SU-DHL-6 (cell line): ENCODE measurements around the gene GMPS.

ENCODE experiments used
- H2AFZ ChIP-seq: fragments of 200-600 bp; sonication (generic); 2 replicates; pipeline ENCODE4 v1.6.1; 2014; ENCODE audit warnings: low read depth, mild to moderate bottlenecking, moderate library complexity, mixed read lengths, antibody characterized with exemption, low read length; ENCODE audit not compliant: severe bottlenecking
- H3F3A ChIP-seq: fragments of 200-600 bp; shearing (Covaris generic); 2 replicates; pipeline ENCODE4 v1.6.0; 2016; ENCODE audit warnings: antibody characterized with exemption, mild to moderate bottlenecking; ENCODE audit not compliant: insufficient read depth
- H3K27ac ChIP-seq: fragments of 200-600 bp; sonication (generic); 2 replicates; pipeline ENCODE4 v1.5.1; 2016; ENCODE audit warnings: low read depth, mild to moderate bottlenecking, low read length, moderate library complexity, mixed read lengths
- H3K27me3 ChIP-seq: fragments of 200-600 bp; sonication (generic), shearing (Covaris generic); 2 replicates; pipeline ENCODE4 v1.6.0; 2014; ENCODE audit warnings: mild to moderate bottlenecking, low read length
- H3K36me3 ChIP-seq: fragments of 200-600 bp; sonication (generic); 2 replicates; pipeline ENCODE4 v1.6.1; 2014; ENCODE audit warnings: mild to moderate bottlenecking, low read length, mixed read lengths
- H3K4me2 ChIP-seq: fragments of 300-600, 200-600 bp; shearing (Covaris generic), sonication (generic); 2 replicates; pipeline ENCODE4 v1.6.0; 2014; ENCODE audit warnings: low read length, low read depth, mild to moderate bottlenecking; ENCODE audit not compliant: poor library complexity, severe bottlenecking
- H3K4me3 ChIP-seq: fragments of 200-600 bp; sonication (generic); 2 replicates; pipeline ENCODE4 v1.5.1; 2014; ENCODE audit warnings: antibody characterized with exemption, low read length, mild to moderate bottlenecking, mixed read lengths; ENCODE audit not compliant: insufficient read depth, poor library complexity, severe bottlenecking
- H3K79me2 ChIP-seq: fragments of 200-600 bp; sonication (generic); 2 replicates; pipeline ENCODE4 v1.6.1; 2014; ENCODE audit warnings: mild to moderate bottlenecking, low read length, moderate library complexity; ENCODE audit not compliant: insufficient read depth
- H3K9ac ChIP-seq: fragments of 200-600 bp; sonication (generic); 2 replicates; pipeline ENCODE4 v1.7.0; 2014; ENCODE audit warnings: mild to moderate bottlenecking, low read length
- H3K9me2 ChIP-seq: fragments of 200-600 bp; sonication (generic); replicated peaks from 2 replicates; pipeline ENCODE4 v1.6.1; 2014; ENCODE audit warnings: low read length; ENCODE audit not compliant: insufficient read depth
- H3K9me3 ChIP-seq: fragments of 200-600 bp; sonication (generic); 2 replicates; pipeline ENCODE4 v1.6.1; 2014; ENCODE audit warnings: low read length, mixed read lengths; ENCODE audit not compliant: insufficient read depth
- H4K20me1 ChIP-seq: fragments of 200-600 bp; sonication (generic); 2 replicates; pipeline ENCODE4 v1.6.1; 2014; ENCODE audit warnings: low read depth, mild to moderate bottlenecking, antibody characterized with exemption, low read length, moderate library complexity, mixed read lengths
- CTCF ChIP-seq: fragments of 200-600 bp; sonication (generic); IDR thresholded peaks from one replicate; pipeline ENCODE4 v1.5.1; 2017; ENCODE audit warnings: antibody characterized with exemption, mild to moderate bottlenecking, low read length, moderate library complexity; ENCODE audit not compliant: insufficient read depth, poor library complexity, severe bottlenecking
- EZH2phosphoT487 ChIP-seq: fragments of 200-600 bp; sonication (generic), shearing (Covaris generic); conservative IDR thresholded peaks from 2 replicates; pipeline ENCODE4 v1.6.1; 2018; ENCODE audit warnings: mild to moderate bottlenecking, antibody characterized with exemption, low read length, moderate library complexity, mixed read lengths

GMPS gene

DNA sequence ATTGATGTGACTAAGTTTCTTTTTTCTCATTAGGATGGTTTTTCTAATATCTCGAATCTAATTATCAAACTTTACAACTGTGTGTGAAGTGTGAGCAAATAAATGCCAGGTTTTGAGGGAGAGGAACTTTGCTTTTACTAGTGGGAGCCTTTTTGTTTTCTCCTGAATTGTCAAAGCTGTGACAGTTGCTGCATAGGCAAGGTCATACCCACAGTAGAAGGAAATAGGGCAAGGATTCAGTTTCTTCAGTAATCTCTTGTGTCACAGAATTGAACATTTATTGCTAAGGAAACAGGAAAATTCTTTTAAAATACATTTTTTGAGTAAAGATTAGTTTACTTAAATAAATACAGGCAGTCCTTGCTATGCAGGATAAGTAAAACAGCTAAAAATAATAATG lies 19.5 kb downstream of the GMPS start:
- TF ChIP-seq CTCF: no peak
- no peak for TF ChIP-seq EZH2phosphoT487

GRCh38 chr3:155890671-155891190 lies 20.3 kb downstream of the GMPS start:
- H3K4me2 ChIP-seq: no peak overlapping the region

More for the DNA sequence above, 19.5 kb downstream of the GMPS start:
- H3K4me3 ChIP-seq: no peak overlapping the region
- peaks cover 11% of the 10 kb centered on the region for H3F3A ChIP-seq
- H2AFZ ChIP-seq: no peak overlapping the region
- peaks cover 85% of the 10 kb centered on the region for H3K79me2 ChIP-seq
- peaks cover 53% of the 10 kb centered on the region for H4K20me1 ChIP-seq
- H3K9ac ChIP-seq: no peak overlapping the region
- H3K27ac ChIP-seq: no peak overlapping the region
- peaks cover 17% of the 10 kb centered on the region; the same call in 1 of the 2 replicates for H3K36me3 ChIP-seq
- no peak overlapping the region for H3K4me2 ChIP-seq
- no peaks in the 10 kb centered on the region for H3K9me2 ChIP-seq
- H3K9me3 ChIP-seq: no peaks in the 10 kb centered on the region
- no peaks in the 10 kb centered on the region for H3K27me3 ChIP-seq

GRCh38 chr3:155891321-155891720 lies 20.9 kb downstream of the GMPS start:
- Histone ChIP-seq H3K4me3 (no peak overlapping the region), H3K36me3 (peaks cover 22% of the 10 kb centered on the region; the same call in 1 of the 2 replicates), H3F3A (peaks cover 11% of the 10 kb centered on the region), H3K9me2 (no peaks in the 10 kb centered on the region), H4K20me1 (peaks cover 53% of the 10 kb centered on the region), H3K27ac (no peak overlapping the region), H3K9me3 (no peaks in the 10 kb centered on the region), H3K79me2 (peaks cover 72% of the 10 kb centered on the region), H3K4me2 (no peak overlapping the region), H3K27me3 (no peaks in the 10 kb centered on the region), H3K9ac (no peak overlapping the region), H2AFZ (no peak overlapping the region)
- TF ChIP-seq EZH2phosphoT487 (no peak), CTCF (no peak)

More at GRCh38 chr3:155890671-155891190, 20.3 kb downstream of the GMPS start:
- peaks cover 11% of the 10 kb centered on the region for H3F3A ChIP-seq
- H3K27ac ChIP-seq: no peak overlapping the region
- H3K9me2 ChIP-seq: no peaks in the 10 kb centered on the region
- H3K36me3 ChIP-seq: peaks cover 21% of the 10 kb centered on the region; the same call in 1 of the 2 replicates
- H3K9ac ChIP-seq: no peak overlapping the region
- peaks cover 53% of the 10 kb centered on the region for H4K20me1 ChIP-seq
- H3K27me3 ChIP-seq: no peaks in the 10 kb centered on the region
- TF ChIP-seq EZH2phosphoT487: no peak
- TF ChIP-seq CTCF: no peak
- no peak overlapping the region for H2AFZ ChIP-seq
- no peaks in the 10 kb centered on the region for H3K9me3 ChIP-seq
- peaks cover 78% of the 10 kb centered on the region for H3K79me2 ChIP-seq
- H3K4me3 ChIP-seq: no peak overlapping the region
